NCI-H1105 treated with DMSO at 0.1 percent for 48 hours (cell line): Measurements from ENCODE around the gene SLC2A10.
A peak's percentile ranks its signal among the peaks of the same experiment; 100 is the strongest.
"Not testable (repeated sequence)": the region's sequence is repeated elsewhere in the genome, so short reads cannot be mapped to it uniquely, and the experiment has no call there.

Source experiments
- DNase-seq: peaks from one replicate; lab custom pipeline; 2025; lab: John Stamatoyannopoulos, UW

SLC2A10 gene

GRCh38 chr20:46709459-46710152 lies at the start of gene SLC2A10:
Gene SLC2A10 (plus strand): TSS chr20:46709649. CDS start chr20:46709737, 88 bp downstream.
- no peak for DNase-seq

GRCh38 chr20:46660487-46660886 lies 49.0 kb upstream of the SLC2A10 start:
- no peak for DNase-seq

- DNase-seq = no peak
These were observed 47.8 kb upstream of the SLC2A10 start for GRCh38 chr20:46661659-46662058.

- DNase-seq = no peak
These were observed 45.9 kb upstream of the SLC2A10 start for GRCh38 chr20:46663531-46663930.

- no peak for DNase-seq
These were observed 43.8 kb upstream of the SLC2A10 start for GRCh38 chr20:46665602-46666001.

- DNase-seq = no peak
These were observed 43.1 kb upstream of the SLC2A10 start for GRCh38 chr20:46666306-46666705.

- DNase-seq = no peak
These were observed 42.5 kb upstream of the SLC2A10 start for GRCh38 chr20:46666818-46667515.

GRCh38 chr20:46670228-46670584 lies 39.2 kb upstream of the SLC2A10 start:
- DNase-seq = no peak

GRCh38 chr20:46670585-46671584 lies 38.6 kb upstream of the SLC2A10 start:
- peak; percentile 81 for DNase-seq

GRCh38 chr20:46671866-46672542 lies 37.4 kb upstream of the SLC2A10 start:
- no peak for DNase-seq

- DNase-seq = no peak
These were observed 36.8 kb upstream of the SLC2A10 start for GRCh38 chr20:46672543-46673148.

- DNase-seq = no peak
These were observed 35.8 kb upstream of the SLC2A10 start for GRCh38 chr20:46673394-46674252.

- DNase-seq = no peak
These were observed 35.0 kb upstream of the SLC2A10 start for GRCh38 chr20:46674253-46675083.

GRCh38 chr20:46676649-46677316 lies 32.7 kb upstream of the SLC2A10 start:
- not testable (repeated sequence) for DNase-seq

GRCh38 chr20:46677608-46678007 lies 31.8 kb upstream of the SLC2A10 start:
- no peak for DNase-seq

GRCh38 chr20:46678516-46678915 lies 30.9 kb upstream of the SLC2A10 start:
- DNase-seq = no peak

GRCh38 chr20:46680684-46681031 lies 28.8 kb upstream of the SLC2A10 start:
- no peak for DNase-seq

GRCh38 chr20:46681032-46681854 lies 28.2 kb upstream of the SLC2A10 start:
- DNase-seq = peak; percentile 63
